OCI-LY1 (cell line): ENCODE results near the gene NKAIN2.

Source experiments
- EZH2 ChIP-seq: fragments of 200-600 bp; sonication (generic), shearing (Covaris generic); IDR thresholded peaks from 2 replicates; pipeline ENCODE4 v1.8.0; 2017; ENCODE audit warnings: borderline replicate concordance, mixed run types, mild to moderate bottlenecking, antibody characterized with exemption, low read length, moderate library complexity, mixed read lengths
- TF ChIP-seq, protein P1 (sequence below): fragments of 200-600 bp; sonication (generic), shearing (Covaris generic); IDR thresholded peaks from 2 replicates; pipeline ENCODE4 v1.5.1; 2017; ENCODE audit warnings: mild to moderate bottlenecking, antibody characterized with exemption, low read length, moderate library complexity, mixed read lengths

GRCh38 chr6:124688369-124688768, 884.7 kb downstream of the NKAIN2 start:
- TF ChIP-seq, protein P1, sequence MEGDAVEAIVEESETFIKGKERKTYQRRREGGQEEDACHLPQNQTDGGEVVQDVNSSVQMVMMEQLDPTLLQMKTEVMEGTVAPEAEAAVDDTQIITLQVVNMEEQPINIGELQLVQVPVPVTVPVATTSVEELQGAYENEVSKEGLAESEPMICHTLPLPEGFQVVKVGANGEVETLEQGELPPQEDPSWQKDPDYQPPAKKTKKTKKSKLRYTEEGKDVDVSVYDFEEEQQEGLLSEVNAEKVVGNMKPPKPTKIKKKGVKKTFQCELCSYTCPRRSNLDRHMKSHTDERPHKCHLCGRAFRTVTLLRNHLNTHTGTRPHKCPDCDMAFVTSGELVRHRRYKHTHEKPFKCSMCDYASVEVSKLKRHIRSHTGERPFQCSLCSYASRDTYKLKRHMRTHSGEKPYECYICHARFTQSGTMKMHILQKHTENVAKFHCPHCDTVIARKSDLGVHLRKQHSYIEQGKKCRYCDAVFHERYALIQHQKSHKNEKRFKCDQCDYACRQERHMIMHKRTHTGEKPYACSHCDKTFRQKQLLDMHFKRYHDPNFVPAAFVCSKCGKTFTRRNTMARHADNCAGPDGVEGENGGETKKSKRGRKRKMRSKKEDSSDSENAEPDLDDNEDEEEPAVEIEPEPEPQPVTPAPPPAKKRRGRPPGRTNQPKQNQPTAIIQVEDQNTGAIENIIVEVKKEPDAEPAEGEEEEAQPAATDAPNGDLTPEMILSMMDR: no peak
- TF ChIP-seq EZH2: no peak
